Measurements from ENCODE around the gene CEP112. TPM values are rescaled to one million over a fixed set of nuclear protein-coding genes. Genes with fewer than 3 reads are reported as not detected.

CEP112 gene
- total and polyA plus RNA-seq, 10 of the 15 experiments (the other 5 are each of a cell fraction or from before 2014, with no cell fraction given) = 0.11 to 3.8 (median 0.32) TPM; not detected in 1

- no peak for TF ChIP-seq ZBTB33 (IDR thresholded peaks at IDR 0.05)
- no peak for TF ChIP-seq ASH2L (IDR thresholded peaks at IDR 0.05; ENCODE audit: borderline replicate concordance, low read depth)
- no peak for TF ChIP-seq IRF4 (IDR thresholded peaks at IDR 0.05; ENCODE audit: low read depth, low read length)
- TF ChIP-seq E2F4 (IDR thresholded peaks at IDR 0.05; ENCODE audit: low read depth, low read length) = no peak
- no peak for TF ChIP-seq CHD4 (IDR thresholded peaks at IDR 0.05)
- no peak for TF ChIP-seq BCL11A (IDR thresholded peaks at IDR 0.05; ENCODE audit: low read depth, low read length)
- no peak for TF ChIP-seq SRF (IDR thresholded peaks at IDR 0.05; ENCODE audit: low read depth in 2 of 2, low read length in 2 of 2)
These were observed 436.1 kb downstream of the CEP112 start (continued) for GRCh38 chr17:65755799-65756198.

- Histone ChIP-seq H3K9ac (ENCODE audit: control insufficient read depth, insufficient read depth, low read length) (no peak overlapping the region), H3K9me3 (replicated peaks; ENCODE audit: control insufficient read depth, insufficient read depth, low read length) (no peaks in the 10 kb centered on the region), H3K4me3 (no peak overlapping the region), H3K36me3 (ENCODE audit: control insufficient read depth in 2 of 2, insufficient read depth in 2 of 2, low read length in 1 of 2) (no peaks in the 10 kb centered on the region), H3K4me1 (ENCODE audit: control insufficient read depth, insufficient read depth, low read length) (no peaks in the 10 kb centered on the region), H3K4me2 (ENCODE audit: control insufficient read depth, insufficient read depth) (no peak overlapping the region), H3K27ac (ENCODE audit: control insufficient read depth, insufficient read depth) (no peak overlapping the region), H2AFZ (ENCODE audit: control insufficient read depth, low read depth, low read length) (no peak overlapping the region), H4K20me1 (ENCODE audit: control insufficient read depth, insufficient read depth) (no peaks in the 10 kb centered on the region), H3K27me3 (replicated peaks in 1 of 2; ENCODE audit: control insufficient read depth in 2 of 2, insufficient read depth in 2 of 2, low read length in 1 of 2) (no peaks in the 10 kb centered on the region), H3K79me2 (ENCODE audit: control insufficient read depth, insufficient read depth, low read length) (no peaks in the 10 kb centered on the region)
- ChIA-PET CTCF (no interaction called here), RAD21 (ENCODE audit: unreplicated experiment) (no interaction called here), POLR2A (no interaction called here), SMC1A (ENCODE audit: uncharacterized antibody, unreplicated experiment) (interaction anchor here (0.7 kb wide), 1 partner anchor 160 kb away, joined by 4 read pairs; no protein-coding TSS in a partner anchor)
- WGBS (ENCODE audit: insufficient coverage, insufficient replicate concordance, low lambda C conversion rate, missing lambda C conversion rate) = 84% methylated on average over 7 of the region's 7 CpGs
- no peak for FAIRE-seq
- no peak for ATAC-seq
- DNase-seq (ENCODE audit: low read depth, low spot score) = no peak
- in situ Hi-C loops (cut with MboI) (no loop called here), intact Hi-C loops (cut with micrococcal nuclease; ENCODE audit: unreplicated experiment) (no loop called here)
- no TSS peak for BruUV-seq (replicated peaks)
- TF ChIP-seq BCL11A (IDR thresholded peaks at IDR 0.05; ENCODE audit: low read depth, low read length) = no peak
- no peak for TF ChIP-seq RAD51 (IDR thresholded peaks at IDR 0.05)
- no peak for TF ChIP-seq POU2F2 (IDR thresholded peaks at IDR 0.05; ENCODE audit: borderline replicate concordance, low read depth, low read length)
- no peak for TF ChIP-seq SREBF2 (IDR thresholded peaks at IDR 0.05; ENCODE audit: low read length)
- TF ChIP-seq YY1 (IDR thresholded peaks at IDR 0.05; ENCODE audit: low read depth, low read length) = no peak
- TF ChIP-seq NFYB (IDR thresholded peaks at IDR 0.05; ENCODE audit: insufficient read depth, low read depth, low read length) = no peak
- TF ChIP-seq ATF7 (IDR thresholded peaks at IDR 0.05; ENCODE audit: low read depth) = no peak
- TF ChIP-seq GABPA (IDR thresholded peaks at IDR 0.05; ENCODE audit: low read depth) = no peak
- TF ChIP-seq ZNF384 (IDR thresholded peaks at IDR 0.05; ENCODE audit: borderline replicate concordance, low read depth, low read length) = no peak
- TF ChIP-seq, protein P1, sequence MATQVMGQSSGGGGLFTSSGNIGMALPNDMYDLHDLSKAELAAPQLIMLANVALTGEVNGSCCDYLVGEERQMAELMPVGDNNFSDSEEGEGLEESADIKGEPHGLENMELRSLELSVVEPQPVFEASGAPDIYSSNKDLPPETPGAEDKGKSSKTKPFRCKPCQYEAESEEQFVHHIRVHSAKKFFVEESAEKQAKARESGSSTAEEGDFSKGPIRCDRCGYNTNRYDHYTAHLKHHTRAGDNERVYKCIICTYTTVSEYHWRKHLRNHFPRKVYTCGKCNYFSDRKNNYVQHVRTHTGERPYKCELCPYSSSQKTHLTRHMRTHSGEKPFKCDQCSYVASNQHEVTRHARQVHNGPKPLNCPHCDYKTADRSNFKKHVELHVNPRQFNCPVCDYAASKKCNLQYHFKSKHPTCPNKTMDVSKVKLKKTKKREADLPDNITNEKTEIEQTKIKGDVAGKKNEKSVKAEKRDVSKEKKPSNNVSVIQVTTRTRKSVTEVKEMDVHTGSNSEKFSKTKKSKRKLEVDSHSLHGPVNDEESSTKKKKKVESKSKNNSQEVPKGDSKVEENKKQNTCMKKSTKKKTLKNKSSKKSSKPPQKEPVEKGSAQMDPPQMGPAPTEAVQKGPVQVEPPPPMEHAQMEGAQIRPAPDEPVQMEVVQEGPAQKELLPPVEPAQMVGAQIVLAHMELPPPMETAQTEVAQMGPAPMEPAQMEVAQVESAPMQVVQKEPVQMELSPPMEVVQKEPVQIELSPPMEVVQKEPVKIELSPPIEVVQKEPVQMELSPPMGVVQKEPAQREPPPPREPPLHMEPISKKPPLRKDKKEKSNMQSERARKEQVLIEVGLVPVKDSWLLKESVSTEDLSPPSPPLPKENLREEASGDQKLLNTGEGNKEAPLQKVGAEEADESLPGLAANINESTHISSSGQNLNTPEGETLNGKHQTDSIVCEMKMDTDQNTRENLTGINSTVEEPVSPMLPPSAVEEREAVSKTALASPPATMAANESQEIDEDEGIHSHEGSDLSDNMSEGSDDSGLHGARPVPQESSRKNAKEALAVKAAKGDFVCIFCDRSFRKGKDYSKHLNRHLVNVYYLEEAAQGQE (IDR thresholded peaks at IDR 0.05; ENCODE audit: low read depth, low read length) = no peak
- TF ChIP-seq WRNIP1 (IDR thresholded peaks at IDR 0.05; ENCODE audit: borderline replicate concordance, low read depth, low read length) = no peak
- no peak for TF ChIP-seq BRCA1 (IDR thresholded peaks at IDR 0.05; ENCODE audit: low read depth, low read length)
- no peak for TF ChIP-seq TCF12 (IDR thresholded peaks at IDR 0.05; ENCODE audit: low read depth, low read length)
These were observed 437.3 kb downstream of the CEP112 start for GRCh38 chr17:65754630-65755029.

Measured in GM12878 (cell line).